ENCODE measurements around the gene MMD. TPM values are rescaled to one million over a fixed set of nuclear protein-coding genes. Genes with fewer than 3 reads are reported as not detected.
"Not testable (repeated sequence)": the region's sequence is repeated elsewhere in the genome, so short reads cannot be mapped to it uniquely, and the experiment has no call there.

The MMD gene
- total RNA-seq, 1 donor from 2014 or later, result 13.3 TPM

- peak in 1 of 2 donors; percentile 56 for DNase-seq (ENCODE audit: low read depth in 2 of 2)
These were observed 23.1 kb upstream of the MMD start for GRCh38 chr17:55444471-55445441.

- no peak for DNase-seq (ENCODE audit: low read depth in 2 of 2)
These were observed 22.3 kb upstream of the MMD start for GRCh38 chr17:55443904-55444303.

- DNase-seq (ENCODE audit: low read depth in 2 of 2), result peak in 1 of 2 donors; percentile 23
These were observed 21.5 kb upstream of the MMD start for GRCh38 chr17:55442953-55443683.

- DNase-seq (ENCODE audit: low read depth in 2 of 2), result no peak
These were observed 20.8 kb upstream of the MMD start for GRCh38 chr17:55442462-55442861.

- DNase-seq (ENCODE audit: low read depth in 2 of 2), result no peak
These were observed 19.9 kb upstream of the MMD start for GRCh38 chr17:55441544-55441943.

- no peak for DNase-seq (ENCODE audit: low read depth in 2 of 2)
These were observed 18.8 kb upstream of the MMD start for GRCh38 chr17:55440391-55440790.

GRCh38 chr17:55437159-55437605 lies 15.5 kb upstream of the MMD start:
- peak in 1 of 2 donors; percentile 48 for DNase-seq (ENCODE audit: low read depth in 2 of 2)

- no peak for DNase-seq (ENCODE audit: low read depth in 2 of 2)
These were observed 14.9 kb upstream of the MMD start for GRCh38 chr17:55436224-55437158.

- no peak for DNase-seq (ENCODE audit: low read depth in 2 of 2)
These were observed 13.8 kb upstream of the MMD start for GRCh38 chr17:55435408-55435807.

- DNase-seq (ENCODE audit: low read depth in 2 of 2), result no peak
These were observed 13.1 kb upstream of the MMD start for GRCh38 chr17:55434721-55435120.

- DNase-seq (ENCODE audit: low read depth in 2 of 2), result peak; percentile 70 to 80
These were observed 12.2 kb upstream of the MMD start for GRCh38 chr17:55433629-55434422.

GRCh38 chr17:55433029-55433628 lies 11.5 kb upstream of the MMD start:
- DNase-seq (ENCODE audit: low read depth in 2 of 2), result peak in 1 of 2 donors; percentile 16

GRCh38 chr17:55432358-55433028 lies 10.9 kb upstream of the MMD start:
- DNase-seq (ENCODE audit: low read depth in 2 of 2), result no peak

- DNase-seq (ENCODE audit: low read depth in 2 of 2), result not testable (repeated sequence)
These were observed 10.3 kb upstream of the MMD start for GRCh38 chr17:55431914-55432313.

GRCh38 chr17:55430541-55431288 lies 9.1 kb upstream of the MMD start:
- DNase-seq (ENCODE audit: low read depth in 2 of 2), result peak in 1 of 2 donors; percentile 14

- no peak for DNase-seq (ENCODE audit: low read depth in 2 of 2)
These were observed 5.9 kb upstream of the MMD start for GRCh38 chr17:55427587-55427882.

GRCh38 chr17:55426851-55427586 lies 5.4 kb upstream of the MMD start:
- no peak for DNase-seq (ENCODE audit: low read depth in 2 of 2)

GRCh38 chr17:55424893-55425540 lies 3.4 kb upstream of the MMD start:
- no peak for DNase-seq (ENCODE audit: low read depth in 2 of 2)
